Stimulated activated CD8-positive, alpha-beta memory T cell treated with anti-CD3 and anti-CD28 coated beads, Interleukin-15, amount 100 ng/mL, for 1 hour (primary cell): ENCODE data around the gene OR6M1.

Experiments
- DNase-seq: peaks from one replicate; pipeline ENCODE4 v3.0.0-alpha.2; 2020; ENCODE audit warnings: low read depth

Gene OR6M1

GRCh38 chr11:123806249-123806648, at the start of gene OR6M1:
Gene OR6M1 (minus strand): TSS chr11:123806349. CDS start chr11:123806349, 0 bp downstream.
- no peak for DNase-seq

GRCh38 chr11:123853038-123853437, 46.9 kb upstream of the OR6M1 start:
- no peak for DNase-seq

- DNase-seq = no peak
These were observed 46.2 kb upstream of the OR6M1 start for GRCh38 chr11:123852321-123852720.

- DNase-seq = no peak
These were observed 45.0 kb upstream of the OR6M1 start for GRCh38 chr11:123851110-123851509.

- no peak for DNase-seq
These were observed 35.0 kb upstream of the OR6M1 start for GRCh38 chr11:123841174-123841573.

GRCh38 chr11:123839131-123839530, 33.0 kb upstream of the OR6M1 start:
- DNase-seq = no peak

- DNase-seq = no peak
These were observed 32.5 kb upstream of the OR6M1 start for GRCh38 chr11:123838659-123839058.

GRCh38 chr11:123838199-123838598, 32.0 kb upstream of the OR6M1 start:
- no peak for DNase-seq

GRCh38 chr11:123833095-123833494, 26.9 kb upstream of the OR6M1 start:
- DNase-seq = no peak

- no peak for DNase-seq
These were observed 23.6 kb upstream of the OR6M1 start for GRCh38 chr11:123829745-123830144.

- no peak for DNase-seq
These were observed 16.4 kb upstream of the OR6M1 start for GRCh38 chr11:123822599-123822998.

GRCh38 chr11:123822032-123822431, 15.9 kb upstream of the OR6M1 start:
- DNase-seq = no peak

- no peak for DNase-seq
These were observed 9.0 kb upstream of the OR6M1 start for GRCh38 chr11:123815122-123815521.

GRCh38 chr11:123801765-123802164, 4.4 kb downstream of the OR6M1 start:
- DNase-seq = no peak

- DNase-seq = no peak
These were observed 6.1 kb downstream of the OR6M1 start for GRCh38 chr11:123800036-123800435.

GRCh38 chr11:123799438-123799837, 6.7 kb downstream of the OR6M1 start:
- no peak for DNase-seq

GRCh38 chr11:123798513-123799252, 7.5 kb downstream of the OR6M1 start:
- no peak for DNase-seq

- no peak for DNase-seq
These were observed 8.1 kb downstream of the OR6M1 start for GRCh38 chr11:123798079-123798478.

GRCh38 chr11:123797541-123797940, 8.6 kb downstream of the OR6M1 start:
- DNase-seq = no peak

- no peak for DNase-seq
These were observed 9.0 kb downstream of the OR6M1 start for GRCh38 chr11:123797114-123797513.

- no peak for DNase-seq
These were observed 9.9 kb downstream of the OR6M1 start for GRCh38 chr11:123796226-123796625.

- no peak for DNase-seq
These were observed 22.6 kb downstream of the OR6M1 start for GRCh38 chr11:123783536-123783935.

- no peak for DNase-seq
These were observed 27.6 kb downstream of the OR6M1 start for GRCh38 chr11:123778511-123778910.
